Activated CD8-positive, alpha-beta T cell treated with anti-CD3 and anti-CD28 coated beads for 36 hours (primary cell): ENCODE measurements around the gene VSTM2B. TPM values are rescaled to one million over a fixed set of nuclear protein-coding genes. Genes with fewer than 3 reads are reported as not detected.

ENCODE experiments used
- ATAC-seq: fragments of 200-7000 bp; cut with Tn5 transposase; one replicate; pipeline ENCODE4 v1.10.0; 2021; ENCODE audit warnings: mild to moderate bottlenecking, moderate library complexity
- CTCF ChIA-PET: fragments of 350-600 bp; sonication (Branson Sonifier 250); formaldehyde crosslinking; loops from one replicate; lab custom pipeline; 2021; ENCODE audit warnings: antibody characterized with exemption; lab: Charles Lee
- POLR2A ChIA-PET: fragments of 350-600 bp; sonication (Branson Sonifier 250); formaldehyde crosslinking; loops from one replicate; lab custom pipeline; 2021; ENCODE audit warnings: antibody characterized with exemption; lab: Charles Lee
- DNase-seq: peaks from one replicate; pipeline ENCODE4 v3.0.0-alpha.2; 2020
- H3K27ac Mint-ChIP-seq: one replicate; pipeline ENCODE4 v1.8.0; 2021; ENCODE audit warnings: mild to moderate bottlenecking, mixed read lengths
- H3K27me3 Mint-ChIP-seq: one replicate; pipeline ENCODE4 v1.8.0; 2021; ENCODE audit warnings: mixed read lengths
- H3K36me3 Mint-ChIP-seq: one replicate; pipeline ENCODE4 v1.8.0; 2021; ENCODE audit warnings: low read depth, mixed read lengths
- H3K4me1 Mint-ChIP-seq: one replicate; pipeline ENCODE4 v1.8.0; 2021; ENCODE audit warnings: low read depth, mixed read lengths
- H3K4me3 Mint-ChIP-seq: one replicate; pipeline ENCODE4 v1.8.0; 2021; ENCODE audit warnings: mild to moderate bottlenecking, moderate library complexity, mixed read lengths
- H3K9me3 Mint-ChIP-seq: one replicate; pipeline ENCODE4 v1.8.0; 2021; ENCODE audit warnings: mixed read lengths
- CTCF ChIP-seq: fragments of 200-600 bp; IDR thresholded peaks from one replicate; pipeline ENCODE4 v1.8.0; 2022; ENCODE audit warnings: antibody characterized with exemption, mild to moderate bottlenecking
- intact Hi-C: fragments of 100-400 bp; cut with micrococcal nuclease; formaldehyde crosslinking; loops from one replicate; pipeline ENCODE4 v1.10.0; 2022
- total RNA-seq, 2 experiments: library from RNA; stranded (reverse); gene quantifications; one replicate each; pipeline ENCODE4 v1.2.3, GENCODE V29; 2021

VSTM2B gene
- total RNA-seq, 2 experiments from 2014 or later: not detected

DNA sequence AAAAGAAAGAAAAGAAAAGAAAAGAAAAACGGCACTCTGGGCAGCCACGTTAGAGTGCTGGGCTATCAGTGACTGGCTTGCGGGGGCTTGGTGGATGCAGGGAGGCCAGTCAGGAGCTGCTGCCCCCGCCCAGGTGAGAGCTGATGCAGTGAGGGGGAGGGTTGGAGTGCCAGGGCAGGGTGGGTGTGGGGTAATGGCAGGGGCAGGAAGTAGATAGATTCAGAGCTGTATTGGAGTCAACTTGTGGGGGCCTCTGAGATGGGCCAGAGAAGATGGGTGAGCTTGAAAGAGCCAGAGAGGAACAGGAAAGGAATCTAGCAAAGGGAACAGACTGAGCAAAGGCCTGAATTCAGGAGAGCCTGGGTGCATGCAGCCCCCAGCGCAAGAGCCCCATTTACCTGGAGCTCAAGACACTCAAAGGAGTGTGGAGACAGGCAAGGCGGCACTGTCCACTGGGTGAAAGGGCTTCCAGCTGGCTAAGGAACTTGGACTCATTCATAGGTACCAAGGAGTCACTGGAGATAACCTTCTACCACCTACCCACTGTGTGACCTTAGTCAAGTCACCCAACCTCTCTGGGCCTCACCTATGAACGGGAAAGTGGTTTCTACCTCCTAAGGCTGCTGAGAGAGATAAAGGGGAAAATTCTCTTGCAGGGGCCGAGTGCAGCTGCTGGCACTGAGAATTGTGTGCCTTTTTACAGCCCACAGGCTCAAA lies 20.2 kb downstream of the VSTM2B start:
- H3K9me3 Mint-ChIP-seq: no peaks in the 10 kb centered on the region
- ChIA-PET CTCF (no interaction called here), POLR2A (no interaction called here)
- DNase-seq (no peak), ATAC-seq (peak; percentile 27)
- H3K27me3 Mint-ChIP-seq: peaks cover 10% of the 10 kb centered on the region
- H3K4me3 Mint-ChIP-seq: no peak overlapping the region
- intact Hi-C loops: no loop called here
- no peaks in the 10 kb centered on the region for H3K4me1 Mint-ChIP-seq
- no peaks in the 10 kb centered on the region for H3K36me3 Mint-ChIP-seq
- H3K27ac Mint-ChIP-seq: no peak overlapping the region
- no peak for TF ChIP-seq CTCF

DNA sequence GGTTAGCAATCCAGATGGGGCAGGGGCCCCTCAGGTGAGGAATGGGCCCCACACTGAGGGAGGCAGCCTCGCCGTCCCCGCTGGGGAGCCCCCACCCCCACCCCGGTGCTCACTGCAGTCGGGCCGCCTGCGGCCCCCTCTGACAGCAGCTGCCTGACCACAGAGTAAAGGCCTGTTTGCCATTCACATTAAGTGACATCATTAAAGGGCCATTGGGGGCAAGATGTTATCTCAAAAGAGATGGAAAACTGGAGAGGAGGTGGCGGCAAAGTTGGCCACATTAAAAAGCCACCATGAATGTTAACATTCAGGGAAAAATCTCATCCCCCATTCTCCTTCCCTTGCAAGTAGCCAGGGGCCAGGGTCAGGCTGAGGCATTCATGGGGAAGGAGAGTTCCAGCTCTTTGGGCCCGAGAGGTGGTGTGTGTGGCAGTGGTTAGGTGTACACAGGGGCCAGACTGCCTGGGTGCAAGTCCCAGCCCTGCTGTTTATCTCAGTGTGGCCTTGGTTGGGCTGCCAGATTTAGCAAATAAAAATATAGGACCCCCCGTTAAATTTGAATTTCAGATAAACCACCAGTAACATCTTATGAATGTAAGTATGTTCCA lies 20.9 kb downstream of the VSTM2B start:
- no peak for DNase-seq
- Mint-ChIP-seq H3K4me1 (no peaks in the 10 kb centered on the region), H3K36me3 (no peaks in the 10 kb centered on the region), H3K4me3 (no peak overlapping the region), H3K27ac (no peak overlapping the region), H3K27me3 (peaks cover 10% of the 10 kb centered on the region), H3K9me3 (no peaks in the 10 kb centered on the region)
- no peak for TF ChIP-seq CTCF
- ChIA-PET CTCF (no interaction called here), POLR2A (no interaction called here)
- intact Hi-C loops: no loop called here
- peak; percentile 24 for ATAC-seq

DNA sequence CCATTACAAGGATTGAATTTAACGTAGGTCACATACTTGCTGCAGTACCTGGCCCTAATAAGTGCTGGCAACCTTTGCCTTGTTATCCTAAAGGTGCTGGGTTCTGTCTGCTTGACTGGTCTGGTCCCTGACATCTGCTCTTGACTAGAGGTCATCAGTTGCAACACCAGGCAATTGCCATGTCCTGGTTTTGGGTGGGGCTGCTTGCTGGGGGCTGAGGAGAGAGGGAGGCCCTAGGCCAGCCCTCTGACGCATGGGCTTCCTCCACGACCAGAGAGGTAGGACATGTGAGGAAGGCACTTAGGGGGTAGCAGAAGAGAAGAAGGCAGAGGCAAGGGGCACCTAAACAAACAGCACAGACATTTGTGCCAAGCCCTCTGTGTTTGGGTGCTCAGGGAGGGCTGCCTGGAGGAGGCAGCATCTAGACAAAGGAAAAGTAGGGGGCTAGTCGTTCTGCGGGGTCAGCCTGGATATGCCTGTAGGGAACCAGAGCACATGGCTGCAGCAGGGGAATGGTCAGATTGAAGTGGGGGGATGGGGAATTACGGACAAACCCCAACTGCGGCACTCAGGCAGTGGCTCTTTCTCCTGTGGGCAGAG lies 21.7 kb downstream of the VSTM2B start:
- TF ChIP-seq CTCF: no peak
- Mint-ChIP-seq H3K9me3 (no peaks in the 10 kb centered on the region), H3K27me3 (peaks cover 10% of the 10 kb centered on the region), H3K27ac (no peak overlapping the region), H3K36me3 (no peaks in the 10 kb centered on the region), H3K4me1 (no peaks in the 10 kb centered on the region), H3K4me3 (no peak overlapping the region)
- intact Hi-C loops: no loop called here
- DNase-seq: no peak
- ChIA-PET CTCF (no interaction called here), POLR2A (no interaction called here)
- ATAC-seq: no peak

DNA sequence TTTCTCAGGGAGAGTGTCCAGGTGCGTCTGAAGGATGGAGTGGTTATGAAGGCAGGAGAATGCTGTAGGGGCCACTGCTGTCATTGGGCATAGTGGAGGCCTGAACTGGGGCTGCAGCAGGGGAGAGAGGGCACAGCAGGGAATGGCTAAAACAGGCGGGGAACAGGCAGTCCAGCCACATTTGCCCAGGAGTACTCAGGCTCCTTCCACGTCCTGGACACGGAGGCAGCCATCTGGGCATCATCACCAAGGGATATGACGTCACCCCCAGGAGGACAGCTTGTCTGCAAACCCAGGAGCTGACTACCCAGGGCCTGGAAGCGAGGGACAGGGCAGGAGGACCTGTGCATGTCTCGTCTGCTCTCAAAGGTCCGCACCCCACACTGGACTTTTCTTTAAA lies 22.2 kb downstream of the VSTM2B start:
- ChIA-PET POLR2A (no interaction called here), CTCF (no interaction called here)
- H3K4me1 Mint-ChIP-seq: no peaks in the 10 kb centered on the region
- DNase-seq (no peak), ATAC-seq (no peak)
- intact Hi-C loops: no loop called here
- H3K27ac Mint-ChIP-seq: no peak overlapping the region
- no peak overlapping the region for H3K4me3 Mint-ChIP-seq
- TF ChIP-seq CTCF: no peak
- H3K27me3 Mint-ChIP-seq: peaks cover 10% of the 10 kb centered on the region
- H3K9me3 Mint-ChIP-seq: peaks cover under 1% of the 10 kb centered on the region
- H3K36me3 Mint-ChIP-seq: no peaks in the 10 kb centered on the region

DNA sequence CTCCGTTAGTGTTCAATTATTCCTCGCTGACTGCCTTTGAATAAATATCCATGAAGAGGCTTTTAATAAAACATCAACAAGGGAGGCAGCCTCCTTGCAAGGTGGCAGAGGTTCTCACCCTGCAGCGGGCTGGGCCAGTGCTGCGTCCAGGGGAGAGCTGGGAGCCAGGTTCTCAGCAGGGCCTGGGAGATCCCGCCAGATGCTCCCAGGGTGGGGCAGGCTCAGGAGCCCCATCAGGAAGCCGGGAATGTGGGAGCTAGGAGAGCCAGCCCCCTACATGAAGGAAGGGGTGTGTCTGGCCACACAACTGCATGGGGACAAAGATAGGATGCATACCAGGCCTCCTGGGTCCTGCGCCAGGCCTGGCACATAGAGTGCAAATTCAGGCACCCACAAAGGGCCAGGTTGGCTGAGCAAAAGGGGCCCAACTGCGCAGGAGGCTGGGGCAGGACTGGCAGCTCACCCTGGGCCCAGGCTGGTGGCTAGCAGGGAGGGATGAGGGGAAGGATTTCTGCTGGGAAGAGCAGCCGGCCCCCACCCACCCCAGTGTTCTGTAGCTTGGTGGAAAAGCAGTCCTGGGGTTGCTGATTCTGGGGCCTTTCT lies 22.8 kb downstream of the VSTM2B start:
- no peak for DNase-seq
- POLR2A ChIA-PET: no interaction called here
- CTCF ChIA-PET: no interaction called here
- intact Hi-C loops: no loop called here
- Mint-ChIP-seq H3K4me3 (no peak overlapping the region), H3K36me3 (peaks cover 1% of the 10 kb centered on the region), H3K4me1 (no peaks in the 10 kb centered on the region), H3K27ac (no peak overlapping the region), H3K9me3 (peaks cover 6% of the 10 kb centered on the region), H3K27me3 (peaks cover 10% of the 10 kb centered on the region)
- TF ChIP-seq CTCF: no peak
- no peak for ATAC-seq
